AG09319 (cell line): ENCODE measurements around the gene CACNA2D2.

ENCODE experiments used
- DNase-seq: peaks from one replicate; pipeline ENCODE4 v3.0.0-alpha.2; 2010; ENCODE audit warnings: low read depth; ENCODE audit errors: extremely low read depth
- TF ChIP-seq, protein P1 (sequence below): IDR thresholded peaks from 2 replicates; pipeline ENCODE4 v1.5.1; 2011; ENCODE audit warnings: low read depth, mild to moderate bottlenecking, inconsistent platforms, low read length, moderate library complexity

Gene CACNA2D2

DNA sequence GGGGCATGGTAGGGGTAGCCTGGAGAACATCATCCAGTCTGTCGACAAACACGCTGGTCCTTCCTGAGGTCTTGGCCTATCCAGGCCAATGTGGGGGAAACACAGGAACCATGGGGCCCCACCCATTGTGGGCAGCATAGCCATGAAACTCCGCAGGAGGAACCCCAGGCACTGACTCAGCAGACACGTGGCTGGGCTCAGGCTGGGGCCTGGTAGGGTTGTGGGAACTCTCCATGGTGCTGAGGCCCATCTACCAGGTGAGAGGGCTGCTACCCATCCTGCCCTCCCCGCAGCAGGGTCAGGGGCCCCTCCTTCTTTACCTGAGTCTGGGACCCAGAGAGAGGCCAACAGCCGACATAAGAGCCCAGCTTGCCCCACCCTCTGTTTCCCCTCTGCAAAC, 22.6 kb upstream of the CACNA2D2 start:
- DNase-seq = no peak
- TF ChIP-seq, protein P1, sequence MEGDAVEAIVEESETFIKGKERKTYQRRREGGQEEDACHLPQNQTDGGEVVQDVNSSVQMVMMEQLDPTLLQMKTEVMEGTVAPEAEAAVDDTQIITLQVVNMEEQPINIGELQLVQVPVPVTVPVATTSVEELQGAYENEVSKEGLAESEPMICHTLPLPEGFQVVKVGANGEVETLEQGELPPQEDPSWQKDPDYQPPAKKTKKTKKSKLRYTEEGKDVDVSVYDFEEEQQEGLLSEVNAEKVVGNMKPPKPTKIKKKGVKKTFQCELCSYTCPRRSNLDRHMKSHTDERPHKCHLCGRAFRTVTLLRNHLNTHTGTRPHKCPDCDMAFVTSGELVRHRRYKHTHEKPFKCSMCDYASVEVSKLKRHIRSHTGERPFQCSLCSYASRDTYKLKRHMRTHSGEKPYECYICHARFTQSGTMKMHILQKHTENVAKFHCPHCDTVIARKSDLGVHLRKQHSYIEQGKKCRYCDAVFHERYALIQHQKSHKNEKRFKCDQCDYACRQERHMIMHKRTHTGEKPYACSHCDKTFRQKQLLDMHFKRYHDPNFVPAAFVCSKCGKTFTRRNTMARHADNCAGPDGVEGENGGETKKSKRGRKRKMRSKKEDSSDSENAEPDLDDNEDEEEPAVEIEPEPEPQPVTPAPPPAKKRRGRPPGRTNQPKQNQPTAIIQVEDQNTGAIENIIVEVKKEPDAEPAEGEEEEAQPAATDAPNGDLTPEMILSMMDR = no peak

DNA sequence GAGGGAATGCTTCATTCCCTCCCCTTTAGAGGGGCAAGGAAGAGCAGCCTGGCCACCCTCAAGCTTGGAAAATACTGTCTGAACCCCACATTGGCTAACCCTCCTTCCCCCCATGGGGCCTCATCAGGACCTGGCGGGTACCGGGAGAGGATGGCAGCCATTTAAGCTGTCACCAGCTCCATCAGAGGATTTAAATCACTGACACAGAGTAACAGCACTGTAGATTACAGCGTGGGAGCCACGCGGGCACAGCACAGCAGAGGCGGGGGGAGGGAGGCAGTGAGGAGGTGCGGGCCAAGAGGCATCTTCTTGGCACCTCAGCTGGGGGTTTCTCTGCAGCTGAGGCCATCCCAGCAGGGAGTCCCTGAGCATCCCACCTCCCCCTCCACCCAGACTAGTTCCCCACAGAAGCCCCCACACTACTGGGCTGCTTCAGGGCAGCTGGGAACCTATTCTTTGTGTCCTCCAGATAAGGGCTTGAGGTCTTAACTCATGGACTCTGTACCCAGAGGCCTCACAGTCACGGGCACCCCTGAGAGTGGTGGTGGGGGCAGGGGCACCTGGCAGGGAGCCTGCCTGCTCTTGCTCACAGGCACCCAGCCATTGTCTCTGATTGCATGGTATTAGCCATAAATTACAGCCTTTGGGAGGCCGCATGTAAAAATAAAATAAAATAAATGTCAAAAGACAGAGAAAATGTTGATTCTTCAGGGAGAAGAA, 21.9 kb upstream of the CACNA2D2 start:
- DNase-seq = no peak
- TF ChIP-seq, protein P1 = no peak

DNA sequence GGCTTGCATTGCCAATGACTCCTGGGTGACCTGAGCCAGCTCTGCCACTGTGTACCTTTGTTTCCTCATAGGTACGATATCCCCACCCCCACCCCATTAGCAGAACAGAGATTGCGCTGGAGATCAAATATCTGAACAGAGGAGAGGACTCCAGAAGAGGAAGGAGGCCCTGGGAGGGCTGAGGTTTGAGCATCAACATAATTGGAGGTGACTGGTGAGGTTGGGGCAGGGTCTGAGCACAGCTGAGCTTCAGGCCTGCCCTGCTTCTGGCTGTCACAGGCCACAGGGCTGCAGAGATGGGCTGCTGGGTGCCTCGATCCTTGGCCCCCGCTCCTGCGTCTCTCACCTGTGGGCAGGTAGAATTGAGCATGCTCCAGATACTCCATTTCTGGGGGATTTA, 21.3 kb upstream of the CACNA2D2 start:
- TF ChIP-seq, protein P1 = no peak
- no peak for DNase-seq

DNA sequence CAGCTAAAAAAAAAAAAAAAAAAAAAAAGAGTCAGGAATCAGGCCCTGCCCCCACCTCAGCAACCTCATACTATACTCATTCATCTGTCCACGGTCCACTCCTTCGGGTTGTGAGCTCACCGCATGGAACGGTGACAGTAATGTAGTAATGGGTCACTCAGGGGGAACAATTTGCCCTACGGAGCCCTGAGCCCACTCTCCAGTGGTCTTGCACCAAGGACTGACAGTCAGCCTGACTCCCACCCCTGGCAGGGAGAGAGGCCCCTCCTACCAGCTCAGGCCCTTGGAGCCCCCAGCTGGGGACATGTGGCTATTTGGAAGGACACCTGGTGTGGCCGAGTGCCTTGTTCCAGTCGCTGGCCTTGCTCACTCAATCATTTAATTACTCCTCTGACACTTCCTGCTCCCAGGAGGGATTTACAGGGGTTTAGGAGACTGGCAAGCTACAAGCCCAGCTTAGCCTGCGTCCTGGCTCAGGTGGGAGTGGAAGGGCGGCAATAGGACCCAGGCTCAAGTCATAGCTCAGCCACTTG, 19.9 kb upstream of the CACNA2D2 start:
- TF ChIP-seq, protein P1 = no peak
- no peak for DNase-seq

DNA sequence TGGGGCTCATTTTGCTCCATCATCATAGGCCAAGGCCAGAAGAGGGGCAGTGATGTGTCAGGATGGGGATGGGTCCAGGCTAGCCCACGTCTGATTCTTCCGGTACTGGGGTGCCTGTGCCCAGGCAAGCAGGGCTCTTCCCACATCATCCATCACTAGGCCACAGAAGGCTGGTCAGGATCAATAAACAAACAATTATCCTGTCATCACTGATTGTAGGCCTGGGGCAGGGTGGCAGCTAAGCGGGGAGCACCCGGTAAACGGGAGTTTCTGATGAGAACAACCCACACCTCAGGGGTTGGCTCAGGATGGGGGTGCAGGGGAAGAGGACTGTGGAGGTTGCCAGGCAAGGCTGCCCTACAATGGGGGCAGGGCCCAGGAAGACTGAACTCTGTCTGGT, 18.1 kb upstream of the CACNA2D2 start:
- TF ChIP-seq, protein P1 = no peak
- no peak for DNase-seq

DNA sequence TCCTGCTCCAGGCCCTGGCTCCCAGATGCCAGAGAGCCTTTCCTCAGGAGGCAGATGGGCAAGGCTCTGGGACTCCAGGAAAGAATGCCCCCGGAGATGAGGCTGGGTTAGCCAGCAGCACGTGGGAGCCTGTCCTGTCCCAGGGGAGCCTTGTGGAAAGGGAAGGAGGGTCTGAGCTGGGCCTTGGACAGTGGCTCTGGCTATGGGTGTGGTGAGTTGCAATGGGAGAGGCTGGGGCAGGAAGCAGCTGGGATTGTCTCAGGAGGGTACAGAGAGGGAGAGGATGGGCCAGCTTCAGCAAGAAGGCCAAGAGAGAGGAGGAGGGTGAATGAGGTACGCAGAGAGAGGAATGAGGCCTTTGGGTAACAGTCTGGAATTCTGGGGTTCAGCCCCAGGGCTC, 17.4 kb upstream of the CACNA2D2 start:
- TF ChIP-seq, protein P1 = no peak
- no peak for DNase-seq

DNA sequence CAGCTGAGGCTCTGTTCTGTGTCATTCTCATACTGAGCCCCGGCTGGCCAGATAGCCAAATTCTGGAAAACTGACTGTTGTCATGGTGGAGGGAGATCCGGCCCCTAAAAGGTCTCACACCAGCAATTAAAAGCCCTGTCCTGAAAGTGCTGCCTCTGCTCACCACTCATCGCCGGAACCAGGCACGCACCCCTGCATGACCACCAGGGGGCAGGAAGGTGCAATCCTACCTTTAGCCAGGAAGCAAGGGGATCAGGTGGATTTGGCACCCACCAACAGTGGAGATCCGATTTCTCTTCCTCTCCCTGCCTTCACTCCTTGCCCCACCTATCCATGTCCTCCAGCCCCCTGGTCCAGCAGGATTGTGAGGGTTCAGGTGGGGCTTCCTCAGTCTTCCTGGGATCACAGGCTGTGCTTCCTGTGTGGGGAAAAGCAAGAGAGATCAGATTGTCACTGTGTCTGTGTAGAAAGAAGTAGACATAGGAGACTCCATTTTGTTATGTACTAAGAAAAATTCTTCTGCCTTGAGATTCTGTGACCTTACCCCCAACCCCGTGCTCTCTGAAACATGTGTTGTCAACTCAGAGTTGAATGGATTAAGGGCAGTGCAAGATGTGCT, 16.1 kb upstream of the CACNA2D2 start:
- DNase-seq = no peak
- TF ChIP-seq, protein P1 = peak; percentile 98
